Measurements from ENCODE around the gene FXYD3.
A peak's percentile ranks its signal among the peaks of the same experiment; 100 is the strongest.

FXYD3 gene

GRCh38 chr19:35115177-35115951 lies at the start of gene FXYD3:
FXYD3 (plus strand) TSS chr19:35115823; CDS start chr19:35119377, 3,554 bp downstream.
- Mint-ChIP-seq H3K27me3 (peaks cover 26% of the 10 kb centered on the region), H3K4me3 (no peak within 1 kb of the TSS), H3K4me1 (peaks cover 9% of the 10 kb centered on the region), H3K36me3 (no peaks in the 10 kb centered on the region), H3K9me3 (no peaks in the 10 kb centered on the region), H3K27ac (peak within 1 kb of the TSS; percentile 24)
- CTCF ChIA-PET = interaction anchor here (0.8 to 3.9 kb wide), 4 partner anchors 9 to 48 kb away, joined by 4 to 24 read pairs (median 9); partner anchors contain the start of gene LGI4
- DNase-seq = no peak

- CTCF ChIA-PET = interaction anchor here (0.8 to 3.0 kb wide), 11 partner anchors 14 to 429 kb away, joined by 3 to 39 read pairs (median 6); partner anchors contain the start of gene LGI4
- DNase-seq = no peak
- Mint-ChIP-seq H3K36me3 (no peaks in the 10 kb centered on the region), H3K4me1 (peaks cover 10% of the 10 kb centered on the region), H3K27ac (no peak overlapping the region), H3K9me3 (peaks cover 5% of the 10 kb centered on the region), H3K27me3 (peaks cover 13% of the 10 kb centered on the region), H3K4me3 (no peak overlapping the region)
These were observed 49.5 kb upstream of the FXYD3 start for GRCh38 chr19:35066121-35066520.

GRCh38 chr19:35066691-35067563 lies 48.7 kb upstream of the FXYD3 start:
- H3K27ac Mint-ChIP-seq = no peak overlapping the region
- H3K4me1 Mint-ChIP-seq = peaks cover 10% of the 10 kb centered on the region
- H3K9me3 Mint-ChIP-seq = peaks cover 5% of the 10 kb centered on the region
- CTCF ChIA-PET = interaction anchor here (0.6 to 3.0 kb wide), 25 partner anchors 12 to 428 kb away, joined by 3 to 39 read pairs (median 5); partner anchors contain the start of genes FXYD3, FXYD5 and LGI4
- H3K36me3 Mint-ChIP-seq = no peaks in the 10 kb centered on the region
- H3K4me3 Mint-ChIP-seq = no peak overlapping the region
- peak; percentile 92 for DNase-seq
- peaks cover 9% of the 10 kb centered on the region for H3K27me3 Mint-ChIP-seq

GRCh38 chr19:35068941-35069634 lies 46.5 kb upstream of the FXYD3 start:
- H3K27ac Mint-ChIP-seq = no peak overlapping the region
- no peak overlapping the region for H3K4me3 Mint-ChIP-seq
- DNase-seq = no peak
- CTCF ChIA-PET = interaction anchor here (1.1 to 3.0 kb wide), 4 partner anchors 25 to 73 kb away, joined by 6 to 39 read pairs (median 12); partner anchors contain the start of gene LGI4
- H3K36me3 Mint-ChIP-seq = no peaks in the 10 kb centered on the region
- H3K4me1 Mint-ChIP-seq = peaks cover 10% of the 10 kb centered on the region
- peaks cover 8% of the 10 kb centered on the region for H3K27me3 Mint-ChIP-seq
- H3K9me3 Mint-ChIP-seq = peaks cover 5% of the 10 kb centered on the region

- H3K36me3 Mint-ChIP-seq = no peaks in the 10 kb centered on the region
- peaks cover 8% of the 10 kb centered on the region for H3K27me3 Mint-ChIP-seq
- no peak for DNase-seq
- no peak overlapping the region for H3K27ac Mint-ChIP-seq
- H3K9me3 Mint-ChIP-seq = peaks cover 5% of the 10 kb centered on the region
- H3K4me1 Mint-ChIP-seq = peaks cover 10% of the 10 kb centered on the region
- H3K4me3 Mint-ChIP-seq = no peak overlapping the region
- CTCF ChIA-PET = interaction anchor here (1.1 to 2.5 kb wide), 3 partner anchors 26 to 72 kb away, joined by 6 to 12 read pairs (median 11); no protein-coding TSS in a partner anchor
These were observed 45.9 kb upstream of the FXYD3 start for GRCh38 chr19:35069696-35070095.

- H3K4me3 Mint-ChIP-seq = no peak overlapping the region
- peaks cover 10% of the 10 kb centered on the region for H3K4me1 Mint-ChIP-seq
- H3K27ac Mint-ChIP-seq = no peak overlapping the region
- H3K27me3 Mint-ChIP-seq = peaks cover 8% of the 10 kb centered on the region
- H3K36me3 Mint-ChIP-seq = no peaks in the 10 kb centered on the region
- DNase-seq = no peak
- peaks cover 5% of the 10 kb centered on the region for H3K9me3 Mint-ChIP-seq
- CTCF ChIA-PET = interaction anchor here (1.1 to 2.5 kb wide), 4 partner anchors 26 to 71 kb away, joined by 6 to 12 read pairs (median 9); no protein-coding TSS in a partner anchor
These were observed 45.2 kb upstream of the FXYD3 start for GRCh38 chr19:35070471-35070870.

GRCh38 chr19:35073516-35073915 lies 42.1 kb upstream of the FXYD3 start:
- peaks cover 3% of the 10 kb centered on the region for H3K9me3 Mint-ChIP-seq
- H3K4me3 Mint-ChIP-seq = no peak overlapping the region
- H3K36me3 Mint-ChIP-seq = no peaks in the 10 kb centered on the region
- peaks cover 20% of the 10 kb centered on the region for H3K27me3 Mint-ChIP-seq
- H3K27ac Mint-ChIP-seq = no peak overlapping the region
- DNase-seq = no peak
- CTCF ChIA-PET = no interaction called here
- H3K4me1 Mint-ChIP-seq = no peaks in the 10 kb centered on the region

GRCh38 chr19:35073941-35074340 lies 41.7 kb upstream of the FXYD3 start:
- CTCF ChIA-PET = no interaction called here
- H3K27ac Mint-ChIP-seq = no peak overlapping the region
- H3K27me3 Mint-ChIP-seq = peaks cover 22% of the 10 kb centered on the region
- no peaks in the 10 kb centered on the region for H3K36me3 Mint-ChIP-seq
- H3K9me3 Mint-ChIP-seq = peaks cover 3% of the 10 kb centered on the region
- H3K4me3 Mint-ChIP-seq = no peak overlapping the region
- no peaks in the 10 kb centered on the region for H3K4me1 Mint-ChIP-seq
- no peak for DNase-seq

- DNase-seq = no peak
- peaks cover 24% of the 10 kb centered on the region for H3K27me3 Mint-ChIP-seq
- CTCF ChIA-PET = no interaction called here
- H3K27ac Mint-ChIP-seq = no peak overlapping the region
- H3K4me1 Mint-ChIP-seq = no peaks in the 10 kb centered on the region
- no peak overlapping the region for H3K4me3 Mint-ChIP-seq
- H3K9me3 Mint-ChIP-seq = peaks cover 3% of the 10 kb centered on the region
- H3K36me3 Mint-ChIP-seq = no peaks in the 10 kb centered on the region
These were observed 41.0 kb upstream of the FXYD3 start for GRCh38 chr19:35074426-35075201.

GRCh38 chr19:35075202-35076025 lies 40.2 kb upstream of the FXYD3 start:
- peaks cover 23% of the 10 kb centered on the region for H3K27me3 Mint-ChIP-seq
- no peaks in the 10 kb centered on the region for H3K4me1 Mint-ChIP-seq
- no peak for DNase-seq
- H3K36me3 Mint-ChIP-seq = no peaks in the 10 kb centered on the region
- H3K4me3 Mint-ChIP-seq = no peak overlapping the region
- H3K27ac Mint-ChIP-seq = no peak overlapping the region
- CTCF ChIA-PET = no interaction called here
- peaks cover 2% of the 10 kb centered on the region for H3K9me3 Mint-ChIP-seq

GRCh38 chr19:35076026-35076370 lies 39.6 kb upstream of the FXYD3 start:
- Mint-ChIP-seq H3K9me3 (no peaks in the 10 kb centered on the region), H3K27me3 (peaks cover 20% of the 10 kb centered on the region), H3K4me3 (no peak overlapping the region), H3K27ac (no peak overlapping the region), H3K4me1 (no peaks in the 10 kb centered on the region), H3K36me3 (no peaks in the 10 kb centered on the region)
- CTCF ChIA-PET = no interaction called here
- DNase-seq = no peak

GRCh38 chr19:35076657-35077056 lies 39.0 kb upstream of the FXYD3 start:
- H3K36me3 Mint-ChIP-seq = no peaks in the 10 kb centered on the region
- CTCF ChIA-PET = no interaction called here
- DNase-seq = no peak
- H3K27me3 Mint-ChIP-seq = peaks cover 20% of the 10 kb centered on the region
- no peak overlapping the region for H3K4me3 Mint-ChIP-seq
- H3K27ac Mint-ChIP-seq = no peak overlapping the region
- no peaks in the 10 kb centered on the region for H3K4me1 Mint-ChIP-seq
- H3K9me3 Mint-ChIP-seq = no peaks in the 10 kb centered on the region
